GM23248 (cell line): ENCODE results near the gene LRRC43. TPM values are rescaled to one million over a fixed set of nuclear protein-coding genes. Genes with fewer than 3 reads are reported as not detected.
A peak's percentile ranks its signal among the peaks of the same experiment; 100 is the strongest.

Experiments
- DNase-seq: peaks from one replicate; pipeline ENCODE4 v3.0.0-alpha.2; 2015
- H2AFZ ChIP-seq: fragments of 200-600 bp; sonication (generic); 2 replicates; pipeline ENCODE4 v1.6.1; 2016; ENCODE audit warnings: antibody characterized with exemption
- H3F3A ChIP-seq: fragments of 200-600 bp; sonication (generic); 2 replicates; pipeline ENCODE4 v1.6.1; 2016; ENCODE audit warnings: mild to moderate bottlenecking, antibody characterized with exemption, mixed run types; ENCODE audit not compliant: insufficient read depth
- H3K27ac ChIP-seq: fragments of 200-600 bp; sonication (generic); 2 replicates; pipeline ENCODE4 v1.5.1; 2016; ENCODE audit warnings: mild to moderate bottlenecking
- H3K27me3 ChIP-seq: fragments of 200-600 bp; sonication (generic); replicated peaks from 2 replicates; pipeline ENCODE4 v1.6.1; 2016; ENCODE audit warnings: mild to moderate bottlenecking; ENCODE audit not compliant: insufficient read depth
- H3K36me3 ChIP-seq: fragments of 200-600 bp; sonication (generic); 2 replicates; pipeline ENCODE4 v1.6.1; 2016; ENCODE audit warnings: low read depth, mild to moderate bottlenecking
- H3K4me1 ChIP-seq: fragments of 200-600 bp; sonication (generic); 2 replicates; pipeline ENCODE4 v1.6.1; 2016; ENCODE audit warnings: mild to moderate bottlenecking; ENCODE audit not compliant: insufficient read depth
- H3K4me2 ChIP-seq: fragments of 200-600 bp; sonication (generic); one replicate; pipeline ENCODE4 v1.6.1; 2016; ENCODE audit warnings: mild to moderate bottlenecking; ENCODE audit not compliant: unreplicated experiment
- H3K4me3 ChIP-seq: fragments of 200-600 bp; sonication (generic); 2 replicates; pipeline ENCODE4 v1.5.1; 2016; ENCODE audit warnings: mild to moderate bottlenecking
- H3K79me2 ChIP-seq: fragments of 200-600 bp; sonication (generic); 2 replicates; pipeline ENCODE4 v1.6.1; 2016; ENCODE audit warnings: mild to moderate bottlenecking; ENCODE audit not compliant: insufficient read depth
- H3K9ac ChIP-seq: fragments of 200-600 bp; sonication (generic); 2 replicates; pipeline ENCODE4 v1.6.1; 2016; ENCODE audit warnings: mild to moderate bottlenecking
- H3K9me2 ChIP-seq: fragments of 200-600 bp; sonication (generic); 2 replicates; pipeline ENCODE4 v1.6.1; 2016; ENCODE audit warnings: mixed run types, mild to moderate bottlenecking, moderate library complexity; ENCODE audit not compliant: insufficient read depth
- H3K9me3 ChIP-seq: fragments of 200-600 bp; sonication (generic); one replicate; pipeline ENCODE4 v1.6.1; 2017; ENCODE audit warnings: low read depth
- H4K20me1 ChIP-seq: fragments of 200-600 bp; sonication (generic); 2 replicates; pipeline ENCODE4 v1.6.0; 2016; ENCODE audit not compliant: insufficient read depth
- EZH2 ChIP-seq: fragments of 200-600 bp; sonication (generic); IDR thresholded peaks from 2 replicates; pipeline ENCODE4 v1.6.1; 2018; ENCODE audit warnings: antibody characterized with exemption, mild to moderate bottlenecking; ENCODE audit not compliant: insufficient read depth, poor library complexity, severe bottlenecking
- EZH2phosphoT487 ChIP-seq: fragments of 200-600 bp; sonication (generic); IDR thresholded peaks from 2 replicates; pipeline ENCODE4 v1.6.1; 2018; ENCODE audit warnings: antibody characterized with exemption, moderate library complexity, mild to moderate bottlenecking, low read depth; ENCODE audit not compliant: insufficient read depth
- WGBS, 2 experiments: methylation state at CpG; one replicate each; pipeline ENCODE4 v1.1.6; 2015 to 2017; ENCODE audit warnings: low lambda C conversion rate in 2 of 2, low coverage in 1 of 2; ENCODE audit errors: missing lambda C conversion rate in 2 of 2; 5-methylcytosine and 5-hydroxymethylcytosine counted together
- in situ Hi-C: fragments of 300-500 bp; cut with MboI; formaldehyde crosslinking; loops from 2 replicates; pipeline ENCODE4 v1.15.0; 2020
- polyA plus RNA-seq: library from polyadenylated mRNA; unstranded; fragments of >200 nt; fragmentation: Nextera tagmentation; extraction: Ambion mirVana; gene quantifications from 2 replicates; pipeline ENCODE4 v1.2.1, GENCODE V29; 2016
- total RNA-seq: library from RNA; depleted of rRNA; stranded (reverse); fragments of >200 nt; shearing (Covaris generic); gene quantifications from 2 replicates; pipeline ENCODE4 v1.2.3, GENCODE V29; 2014

LRRC43 gene
- total and polyA plus RNA-seq, 2 experiments from 2014 or later: 1.9 to 6.4 TPM

DNA sequence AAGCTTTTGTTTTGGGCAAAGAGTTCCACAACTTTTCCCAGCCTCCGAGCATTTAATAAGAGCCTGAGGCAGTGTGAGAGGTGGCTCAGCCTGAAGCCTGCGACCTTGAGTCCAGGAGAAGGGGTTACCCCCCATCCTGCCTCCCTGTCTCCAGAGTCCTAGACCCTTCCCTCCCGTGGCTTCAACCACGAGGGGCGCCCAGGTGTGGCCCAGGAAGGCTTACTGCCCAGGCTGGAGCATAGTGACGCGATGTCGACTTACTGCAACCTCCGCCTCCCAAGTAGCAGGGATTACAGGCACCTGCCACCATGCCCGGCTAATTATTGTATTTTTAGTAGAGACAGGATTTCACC is 641 bp downstream of the LRRC43 start:
- Histone ChIP-seq H3K4me2 (peak overlapping the region; percentile 63), H3K36me3 (no peaks in the 10 kb centered on the region), H3K4me3 (peak overlapping the region; percentile 68; the same call in 1 of the 2 replicates), H3K9me2 (no peaks in the 10 kb centered on the region), H2AFZ (peak overlapping the region; percentile 80), H3K9me3 (no peaks in the 10 kb centered on the region), H3F3A (peaks cover 8% of the 10 kb centered on the region), H3K27ac (no peak overlapping the region), H3K9ac (peak overlapping the region; percentile 70), H4K20me1 (no peaks in the 10 kb centered on the region), H3K27me3 (no peaks in the 10 kb centered on the region), H3K4me1 (peaks cover 4% of the 10 kb centered on the region; the same call in 1 of the 2 replicates), H3K79me2 (no peaks in the 10 kb centered on the region)
- no peak for DNase-seq
- in situ Hi-C loops: no loop called here
- WGBS, 2 experiments: 71 to 80% methylated on average over 10 of the region's 10 CpGs
- TF ChIP-seq EZH2phosphoT487: no peak
- TF ChIP-seq EZH2: no peak

DNA sequence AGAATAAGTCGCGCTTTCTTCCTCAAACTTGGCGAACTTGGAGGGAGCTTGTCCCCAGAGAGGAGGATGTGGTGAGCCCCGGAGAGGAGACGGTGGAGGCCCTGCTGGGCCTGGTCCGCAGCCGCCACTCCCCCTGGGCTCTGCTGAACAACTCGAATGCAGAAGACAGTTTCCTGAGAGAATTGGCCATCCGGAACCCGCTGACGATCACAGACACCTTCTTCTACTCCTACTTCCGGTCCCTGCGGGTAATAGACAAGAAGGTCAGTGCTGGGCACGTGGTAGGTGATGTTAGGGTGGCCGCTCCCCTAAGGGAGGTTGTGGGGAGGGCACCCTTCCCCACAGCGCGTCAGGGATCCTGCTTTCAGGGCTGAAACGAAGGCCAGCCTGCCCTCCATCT is 1.6 kb downstream of the LRRC43 start:
- Histone ChIP-seq H2AFZ (no peak overlapping the region), H3F3A (peaks cover 8% of the 10 kb centered on the region), H3K4me2 (no peak overlapping the region), H3K36me3 (no peaks in the 10 kb centered on the region), H3K9me2 (no peaks in the 10 kb centered on the region), H4K20me1 (no peaks in the 10 kb centered on the region), H3K9ac (no peak overlapping the region), H3K4me3 (no peak overlapping the region), H3K79me2 (no peaks in the 10 kb centered on the region), H3K27me3 (no peaks in the 10 kb centered on the region), H3K4me1 (peaks cover 4% of the 10 kb centered on the region; the same call in 1 of the 2 replicates), H3K27ac (no peak overlapping the region), H3K9me3 (no peaks in the 10 kb centered on the region)
- in situ Hi-C loops: no loop called here
- no peak for DNase-seq
- no peak for TF ChIP-seq EZH2phosphoT487
- no peak for TF ChIP-seq EZH2
- 88 to 90% methylated on average over 18 of the region's 18 CpGs for WGBS, 2 experiments

DNA sequence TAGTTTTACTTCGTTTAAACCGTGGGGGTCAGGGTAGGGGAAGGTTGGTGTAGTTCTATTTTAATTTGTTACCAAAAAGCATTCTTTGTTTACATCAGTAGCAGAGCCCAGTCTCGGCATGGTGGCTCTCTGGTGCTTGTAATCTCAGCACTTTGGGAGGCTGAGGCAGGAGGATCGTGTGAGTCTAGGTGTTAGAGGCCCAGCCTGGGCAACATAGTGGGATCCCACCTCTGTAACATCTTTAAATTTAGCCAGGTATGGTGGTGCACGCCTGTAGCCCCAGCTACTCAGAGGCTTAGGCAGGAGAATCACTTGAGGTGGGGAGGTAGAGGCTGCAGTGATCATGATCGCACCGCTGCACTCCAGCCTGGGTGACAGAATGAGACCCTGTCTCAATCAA is 2.2 kb downstream of the LRRC43 start:
- TF ChIP-seq EZH2phosphoT487 (no peak), EZH2 (no peak)
- no peaks in the 10 kb centered on the region for H3K36me3 ChIP-seq
- no peaks in the 10 kb centered on the region for H4K20me1 ChIP-seq
- H3K9me2 ChIP-seq: no peaks in the 10 kb centered on the region
- H3F3A ChIP-seq: peaks cover 5% of the 10 kb centered on the region
- H3K27ac ChIP-seq: no peak overlapping the region
- H3K9me3 ChIP-seq: no peaks in the 10 kb centered on the region
- H3K27me3 ChIP-seq: no peaks in the 10 kb centered on the region
- no peaks in the 10 kb centered on the region for H3K79me2 ChIP-seq
- peaks cover 4% of the 10 kb centered on the region; the same call in 1 of the 2 replicates for H3K4me1 ChIP-seq
- H3K4me2 ChIP-seq: no peak overlapping the region
- no peak for DNase-seq
- in situ Hi-C loops: no loop called here
- WGBS, 2 experiments: 88 to 92% methylated on average over 7 of the region's 7 CpGs
- no peak overlapping the region for H3K9ac ChIP-seq
- H3K4me3 ChIP-seq: no peak overlapping the region
- H2AFZ ChIP-seq: no peak overlapping the region

DNA sequence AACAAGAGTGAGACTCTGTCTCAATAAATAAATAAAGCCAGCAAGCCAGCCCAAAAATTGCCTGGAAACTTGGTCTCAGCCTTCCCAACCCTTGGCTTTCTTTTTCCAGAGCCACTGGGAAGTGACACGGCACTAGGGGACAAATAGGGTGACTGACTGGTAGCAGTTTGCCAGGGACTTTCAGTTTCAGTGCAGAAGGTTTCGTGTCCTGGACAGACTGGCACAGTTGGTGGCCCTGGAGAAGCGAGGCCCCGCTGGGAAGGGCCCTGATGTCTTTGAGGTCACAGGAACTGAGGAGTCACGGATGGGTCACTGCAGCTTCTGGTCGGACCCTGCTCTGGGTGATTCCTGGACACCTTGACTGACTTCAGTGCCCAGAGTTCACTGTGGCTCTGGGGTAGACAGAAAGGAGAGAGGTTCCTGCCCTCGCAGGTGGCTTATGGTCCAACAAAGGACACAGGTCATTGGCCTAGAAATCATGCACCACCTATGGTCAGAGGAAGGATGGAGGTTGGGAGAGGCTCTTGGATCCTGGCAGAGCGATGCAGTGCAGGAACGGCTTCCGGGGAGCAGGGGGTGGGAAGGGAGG is 2.7 kb downstream of the LRRC43 start:
- Histone ChIP-seq H3K27me3 (no peaks in the 10 kb centered on the region), H3K4me2 (no peak overlapping the region), H3K9ac (no peak overlapping the region), H3K9me2 (no peaks in the 10 kb centered on the region), H3F3A (no peaks in the 10 kb centered on the region; the same call in 1 of the 2 replicates), H3K9me3 (no peaks in the 10 kb centered on the region), H4K20me1 (no peaks in the 10 kb centered on the region), H2AFZ (no peak overlapping the region), H3K4me1 (peaks cover 4% of the 10 kb centered on the region; the same call in 1 of the 2 replicates), H3K27ac (no peak overlapping the region), H3K79me2 (no peaks in the 10 kb centered on the region), H3K4me3 (no peak overlapping the region), H3K36me3 (no peaks in the 10 kb centered on the region)
- no peak for DNase-seq
- WGBS, 2 experiments: 92 to 96% methylated on average over 10 of the region's 10 CpGs
- TF ChIP-seq EZH2 (no peak), EZH2phosphoT487 (no peak)
- in situ Hi-C loops: no loop called here

DNA sequence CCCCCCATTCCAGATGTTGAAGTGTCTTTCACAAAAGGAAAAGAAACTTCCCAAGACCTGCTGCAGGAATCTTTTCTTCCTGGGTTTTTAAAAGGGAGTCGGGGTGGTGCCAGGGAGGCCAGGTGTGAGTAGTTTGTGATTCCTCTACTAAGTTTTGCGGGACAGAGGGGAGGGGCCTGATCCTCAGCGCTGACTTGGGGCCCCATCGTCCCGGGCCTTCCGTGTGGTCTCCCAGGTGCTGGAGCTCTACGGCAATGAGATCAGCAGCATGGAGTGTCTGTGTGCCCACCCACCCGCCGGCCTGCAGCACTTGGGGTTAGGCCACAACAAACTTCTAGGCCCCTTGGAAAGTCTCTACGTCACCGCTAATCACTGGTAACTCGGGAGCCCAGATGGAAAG is 4.5 kb downstream of the LRRC43 start:
- Histone ChIP-seq H3K9me2 (no peaks in the 10 kb centered on the region), H3K9me3 (no peaks in the 10 kb centered on the region), H4K20me1 (no peaks in the 10 kb centered on the region), H3K79me2 (no peaks in the 10 kb centered on the region), H3K4me2 (no peak overlapping the region), H2AFZ (no peak overlapping the region), H3K9ac (no peak overlapping the region), H3K27ac (no peak overlapping the region), H3F3A (no peaks in the 10 kb centered on the region), H3K4me3 (no peak overlapping the region), H3K27me3 (no peaks in the 10 kb centered on the region), H3K36me3 (no peaks in the 10 kb centered on the region), H3K4me1 (no peaks in the 10 kb centered on the region)
- in situ Hi-C loops: no loop called here
- no peak for DNase-seq
- TF ChIP-seq EZH2 (no peak), EZH2phosphoT487 (no peak)
- 54 to 56% methylated on average over 12 of the region's 12 CpGs for WGBS, 2 experiments
